Measurements from ENCODE around the gene GREB1L.

Gene GREB1L

DNA sequence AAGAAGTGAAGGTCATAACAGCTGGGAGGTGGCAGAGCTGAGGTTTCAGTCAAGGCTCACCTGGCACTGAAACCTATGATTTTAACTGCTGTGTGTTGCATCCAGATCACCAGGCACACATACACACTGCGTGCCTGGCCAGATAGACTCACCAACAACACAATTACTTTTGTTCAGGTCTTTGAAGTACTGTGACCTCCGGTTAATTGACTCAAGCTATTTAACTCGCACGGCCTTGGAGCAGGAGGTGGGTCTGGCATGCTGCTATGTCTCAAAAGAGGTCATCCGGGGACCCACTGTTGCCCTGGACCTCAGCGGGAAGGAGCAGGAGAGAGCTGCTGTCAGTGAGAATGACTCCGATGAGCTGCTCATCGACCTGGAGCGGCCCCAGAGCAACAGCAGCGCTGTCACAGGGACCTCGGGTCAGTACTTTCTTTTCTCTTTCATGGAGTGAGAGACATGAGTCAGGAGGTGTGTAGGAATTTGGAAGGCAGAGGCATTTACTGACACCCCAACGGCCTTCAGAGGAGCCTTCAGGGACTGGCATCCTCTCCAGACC is 254.3 kb downstream of the GREB1L start:
- Histone ChIP-seq H3K9ac (ENCODE audit: insufficient read length, low read depth) (no peak overlapping the region), H3K27me3 (ENCODE audit: insufficient read depth, insufficient read length) (no peaks in the 10 kb centered on the region), H3K9me3 (ENCODE audit: insufficient read depth, low read length) (no peaks in the 10 kb centered on the region), H3K36me3 (ENCODE audit: insufficient read depth, insufficient read length, low read length) (no peaks in the 10 kb centered on the region), H3K4me1 (ENCODE audit: insufficient read depth, insufficient read length) (no peaks in the 10 kb centered on the region), H3K4me3 (ENCODE audit: insufficient read length, low read depth) (no peak overlapping the region)
- TF ChIP-seq YY1 (IDR thresholded peaks at IDR 0.05; ENCODE audit: insufficient read depth, insufficient read length) (no peak), ZNF274 (IDR thresholded peaks at IDR 0.05; ENCODE audit: low read depth, low read length) (no peak), SUZ12 (IDR thresholded peaks at IDR 0.05; ENCODE audit: extremely low read depth, insufficient read depth, insufficient read length) (no peak)
- no peak for DNase-seq (ENCODE audit: low read depth, low spot score)

GRCh38 chr18:21499997-21500396 is 258.0 kb downstream of the GREB1L start:
- no peak overlapping the region for H3K4me3 ChIP-seq (ENCODE audit: insufficient read length, low read depth)
- H3K9ac ChIP-seq (ENCODE audit: insufficient read length, low read depth): no peak overlapping the region
- DNase-seq (ENCODE audit: low read depth, low spot score): no peak
- H3K27me3 ChIP-seq (ENCODE audit: insufficient read depth, insufficient read length): no peaks in the 10 kb centered on the region
- TF ChIP-seq ZNF274 (IDR thresholded peaks at IDR 0.05; ENCODE audit: low read depth, low read length): no peak
- no peak for TF ChIP-seq SUZ12 (IDR thresholded peaks at IDR 0.05; ENCODE audit: extremely low read depth, insufficient read depth, insufficient read length)
- no peak for TF ChIP-seq YY1 (IDR thresholded peaks at IDR 0.05; ENCODE audit: insufficient read depth, insufficient read length)
- H3K4me1 ChIP-seq (ENCODE audit: insufficient read depth, insufficient read length): no peaks in the 10 kb centered on the region
- H3K9me3 ChIP-seq (ENCODE audit: insufficient read depth, low read length): no peaks in the 10 kb centered on the region
- H3K36me3 ChIP-seq (ENCODE audit: insufficient read depth, insufficient read length, low read length): no peaks in the 10 kb centered on the region

GRCh38 chr18:21502661-21503060 is 260.6 kb downstream of the GREB1L start:
- Histone ChIP-seq H3K27me3 (ENCODE audit: insufficient read depth, insufficient read length) (no peaks in the 10 kb centered on the region), H3K9me3 (ENCODE audit: insufficient read depth, low read length) (no peaks in the 10 kb centered on the region), H3K9ac (ENCODE audit: insufficient read length, low read depth) (no peak overlapping the region), H3K4me3 (ENCODE audit: insufficient read length, low read depth) (no peak overlapping the region), H3K4me1 (ENCODE audit: insufficient read depth, insufficient read length) (no peaks in the 10 kb centered on the region), H3K36me3 (ENCODE audit: insufficient read depth, insufficient read length, low read length) (no peaks in the 10 kb centered on the region)
- no peak for DNase-seq (ENCODE audit: low read depth, low spot score)
- TF ChIP-seq YY1 (IDR thresholded peaks at IDR 0.05; ENCODE audit: insufficient read depth, insufficient read length) (no peak), SUZ12 (IDR thresholded peaks at IDR 0.05; ENCODE audit: extremely low read depth, insufficient read depth, insufficient read length) (no peak), ZNF274 (IDR thresholded peaks at IDR 0.05; ENCODE audit: low read depth, low read length) (no peak)

- no peaks in the 10 kb centered on the region for H3K4me1 ChIP-seq (ENCODE audit: insufficient read depth, insufficient read length)
- TF ChIP-seq ZNF274 (IDR thresholded peaks at IDR 0.05; ENCODE audit: low read depth, low read length) (no peak), SUZ12 (IDR thresholded peaks at IDR 0.05; ENCODE audit: extremely low read depth, insufficient read depth, insufficient read length) (no peak), YY1 (IDR thresholded peaks at IDR 0.05; ENCODE audit: insufficient read depth, insufficient read length) (no peak)
- no peak overlapping the region for H3K9ac ChIP-seq (ENCODE audit: insufficient read length, low read depth)
- no peaks in the 10 kb centered on the region for H3K27me3 ChIP-seq (ENCODE audit: insufficient read depth, insufficient read length)
- H3K4me3 ChIP-seq (ENCODE audit: insufficient read length, low read depth): no peak overlapping the region
- H3K36me3 ChIP-seq (ENCODE audit: insufficient read depth, insufficient read length, low read length): no peaks in the 10 kb centered on the region
- no peaks in the 10 kb centered on the region for H3K9me3 ChIP-seq (ENCODE audit: insufficient read depth, low read length)
- no peak for DNase-seq (ENCODE audit: low read depth, low spot score)
Observed at GRCh38 chr18:21507913-21508701, 266.1 kb downstream of the GREB1L start.

- no peak overlapping the region for H3K9ac ChIP-seq (ENCODE audit: insufficient read length, low read depth)
- no peaks in the 10 kb centered on the region for H3K36me3 ChIP-seq (ENCODE audit: insufficient read depth, insufficient read length, low read length)
Observed at GRCh38 chr18:21509062-21509461, 267.0 kb downstream of the GREB1L start.

GRCh38 chr18:21513292-21513691 is 271.3 kb downstream of the GREB1L start:
- Histone ChIP-seq H3K4me1 (ENCODE audit: insufficient read depth, insufficient read length) (no peaks in the 10 kb centered on the region), H3K4me3 (ENCODE audit: insufficient read length, low read depth) (no peak overlapping the region), H3K9me3 (ENCODE audit: insufficient read depth, low read length) (no peaks in the 10 kb centered on the region), H3K27me3 (ENCODE audit: insufficient read depth, insufficient read length) (no peaks in the 10 kb centered on the region), H3K9ac (ENCODE audit: insufficient read length, low read depth) (no peak overlapping the region), H3K36me3 (ENCODE audit: insufficient read depth, insufficient read length, low read length) (no peaks in the 10 kb centered on the region)
- DNase-seq (ENCODE audit: low read depth, low spot score): no peak
- TF ChIP-seq SUZ12 (IDR thresholded peaks at IDR 0.05; ENCODE audit: extremely low read depth, insufficient read depth, insufficient read length) (no peak), ZNF274 (IDR thresholded peaks at IDR 0.05; ENCODE audit: low read depth, low read length) (no peak), YY1 (IDR thresholded peaks at IDR 0.05; ENCODE audit: insufficient read depth, insufficient read length) (no peak)

More at GRCh38 chr18:21509062-21509461, 267.0 kb downstream of the GREB1L start:
- no peak overlapping the region for H3K4me3 ChIP-seq (ENCODE audit: insufficient read length, low read depth)
- TF ChIP-seq YY1 (IDR thresholded peaks at IDR 0.05; ENCODE audit: insufficient read depth, insufficient read length): no peak
- TF ChIP-seq SUZ12 (IDR thresholded peaks at IDR 0.05; ENCODE audit: extremely low read depth, insufficient read depth, insufficient read length): no peak
- TF ChIP-seq ZNF274 (IDR thresholded peaks at IDR 0.05; ENCODE audit: low read depth, low read length): no peak
- no peaks in the 10 kb centered on the region for H3K9me3 ChIP-seq (ENCODE audit: insufficient read depth, low read length)
- H3K4me1 ChIP-seq (ENCODE audit: insufficient read depth, insufficient read length): no peaks in the 10 kb centered on the region
- DNase-seq (ENCODE audit: low read depth, low spot score): no peak
- H3K27me3 ChIP-seq (ENCODE audit: insufficient read depth, insufficient read length): no peaks in the 10 kb centered on the region

GRCh38 chr18:21513741-21514140 is 271.7 kb downstream of the GREB1L start:
- H3K27me3 ChIP-seq (ENCODE audit: insufficient read depth, insufficient read length): no peaks in the 10 kb centered on the region
- no peak for TF ChIP-seq ZNF274 (IDR thresholded peaks at IDR 0.05; ENCODE audit: low read depth, low read length)
- H3K4me3 ChIP-seq (ENCODE audit: insufficient read length, low read depth): no peak overlapping the region
- H3K9me3 ChIP-seq (ENCODE audit: insufficient read depth, low read length): no peaks in the 10 kb centered on the region
- H3K4me1 ChIP-seq (ENCODE audit: insufficient read depth, insufficient read length): no peaks in the 10 kb centered on the region
- H3K36me3 ChIP-seq (ENCODE audit: insufficient read depth, insufficient read length, low read length): no peaks in the 10 kb centered on the region
- DNase-seq (ENCODE audit: low read depth, low spot score): no peak
- H3K9ac ChIP-seq (ENCODE audit: insufficient read length, low read depth): no peak overlapping the region
